Progenitor cell of endocrine pancreas (in vitro differentiated cells): ENCODE data around the gene CA7. TPM values are rescaled to one million over a fixed set of nuclear protein-coding genes. Genes with fewer than 3 reads are reported as not detected.

Source experiments
- DNase-seq: peaks from one replicate; pipeline ENCODE4 v3.0.0; 2021; ENCODE audit warnings: low spot score; ENCODE audit not compliant: unreplicated experiment
- H3K27ac Mint-ChIP-seq: 2 replicates; pipeline ENCODE4 v1.8.0; 2021; ENCODE audit warnings: mild to moderate bottlenecking, moderate library complexity, mixed read lengths
- H3K27me3 Mint-ChIP-seq: 2 replicates; pipeline ENCODE4 v1.8.0; 2021; ENCODE audit warnings: mixed read lengths
- H3K36me3 Mint-ChIP-seq: 2 replicates; pipeline ENCODE4 v1.8.0; 2022; ENCODE audit warnings: mixed read lengths; ENCODE audit not compliant: insufficient read depth
- H3K4me1 Mint-ChIP-seq: 2 replicates; pipeline ENCODE4 v1.8.0; 2021; ENCODE audit warnings: low read depth, mixed read lengths
- H3K4me3 Mint-ChIP-seq: 2 replicates; pipeline ENCODE4 v1.8.0; 2021; ENCODE audit warnings: low read depth, mild to moderate bottlenecking, moderate library complexity, mixed read lengths
- H3K9me3 Mint-ChIP-seq: 2 replicates; pipeline ENCODE4 v1.8.0; 2021; ENCODE audit warnings: low read depth, mixed read lengths
- CTCF ChIP-seq: fragments of 200-600 bp; sonication (generic); IDR thresholded peaks from one replicate; pipeline ENCODE4 v1.5.0; 2021; ENCODE audit warnings: antibody characterized with exemption, mild to moderate bottlenecking; ENCODE audit not compliant: unreplicated experiment
- total RNA-seq: library from RNA; stranded (reverse); gene quantifications from 2 replicates; pipeline ENCODE4 v1.2.1, GENCODE V29; 2021

CA7 gene
- total RNA-seq, 1 donor from 2014 or later, result not detected

GRCh38 chr16:66849021-66849420 is 4.8 kb downstream of the CA7 start:
- H3K27ac Mint-ChIP-seq, result no peak overlapping the region
- H3K27me3 Mint-ChIP-seq, result peaks cover 50% of the 10 kb centered on the region
- H3K36me3 Mint-ChIP-seq, result no peaks in the 10 kb centered on the region
- DNase-seq, result no peak
- TF ChIP-seq CTCF, result no peak
- H3K9me3 Mint-ChIP-seq, result no peaks in the 10 kb centered on the region
- peaks cover under 1% of the 10 kb centered on the region for H3K4me1 Mint-ChIP-seq
- H3K4me3 Mint-ChIP-seq, result no peak overlapping the region

GRCh38 chr16:66849549-66849948 is 5.3 kb downstream of the CA7 start:
- no peak for TF ChIP-seq CTCF
- no peak overlapping the region for H3K4me3 Mint-ChIP-seq
- no peaks in the 10 kb centered on the region for H3K4me1 Mint-ChIP-seq
- no peak for DNase-seq
- H3K27me3 Mint-ChIP-seq, result peaks cover 52% of the 10 kb centered on the region
- H3K9me3 Mint-ChIP-seq, result no peaks in the 10 kb centered on the region
- no peaks in the 10 kb centered on the region for H3K36me3 Mint-ChIP-seq
- no peak overlapping the region for H3K27ac Mint-ChIP-seq

GRCh38 chr16:66850115-66850815 is 6.1 kb downstream of the CA7 start:
- Mint-ChIP-seq H3K4me3 (no peak overlapping the region), H3K27ac (no peak overlapping the region), H3K36me3 (no peaks in the 10 kb centered on the region), H3K9me3 (no peaks in the 10 kb centered on the region), H3K27me3 (peaks cover 46% of the 10 kb centered on the region), H3K4me1 (no peaks in the 10 kb centered on the region)
- no peak for TF ChIP-seq CTCF
- no peak for DNase-seq

GRCh38 chr16:66851166-66851964 is 7.2 kb downstream of the CA7 start:
- Mint-ChIP-seq H3K9me3 (no peaks in the 10 kb centered on the region), H3K36me3 (no peaks in the 10 kb centered on the region), H3K4me3 (no peak overlapping the region), H3K4me1 (no peaks in the 10 kb centered on the region), H3K27me3 (peaks cover 35% of the 10 kb centered on the region), H3K27ac (no peak overlapping the region)
- DNase-seq, result no peak
- TF ChIP-seq CTCF, result no peak

- Mint-ChIP-seq H3K36me3 (no peaks in the 10 kb centered on the region), H3K27me3 (peaks cover 17% of the 10 kb centered on the region), H3K9me3 (no peaks in the 10 kb centered on the region), H3K4me3 (no peak overlapping the region), H3K4me1 (no peaks in the 10 kb centered on the region), H3K27ac (no peak overlapping the region)
- no peak for DNase-seq
- no peak for TF ChIP-seq CTCF
Measured at GRCh38 chr16:66853261-66854139, 9.3 kb downstream of the CA7 start.
